Activated CD8-positive, alpha-beta T cell treated with anti-CD3 and anti-CD28 coated beads for 36 hours (primary cell): ENCODE measurements around the gene CPEB4. TPM values are rescaled to one million over a fixed set of nuclear protein-coding genes. Genes with fewer than 3 reads are reported as not detected.

Experiments used
- ATAC-seq: fragments of 200-7000 bp; cut with Tn5 transposase; one replicate; pipeline ENCODE4 v1.10.0; 2021; ENCODE audit warnings: mild to moderate bottlenecking, moderate library complexity
- CTCF ChIA-PET: fragments of 350-600 bp; sonication (Branson Sonifier 250); formaldehyde crosslinking; loops from one replicate; lab custom pipeline; 2021; ENCODE audit warnings: antibody characterized with exemption; lab: Charles Lee
- POLR2A ChIA-PET: fragments of 350-600 bp; sonication (Branson Sonifier 250); formaldehyde crosslinking; loops from one replicate; lab custom pipeline; 2021; ENCODE audit warnings: antibody characterized with exemption; lab: Charles Lee
- DNase-seq: peaks from one replicate; pipeline ENCODE4 v3.0.0-alpha.2; 2020
- H3K27ac Mint-ChIP-seq: one replicate; pipeline ENCODE4 v1.8.0; 2021; ENCODE audit warnings: mild to moderate bottlenecking, mixed read lengths
- H3K27me3 Mint-ChIP-seq: one replicate; pipeline ENCODE4 v1.8.0; 2021; ENCODE audit warnings: mixed read lengths
- H3K36me3 Mint-ChIP-seq: one replicate; pipeline ENCODE4 v1.8.0; 2021; ENCODE audit warnings: low read depth, mixed read lengths
- H3K4me1 Mint-ChIP-seq: one replicate; pipeline ENCODE4 v1.8.0; 2021; ENCODE audit warnings: low read depth, mixed read lengths
- H3K4me3 Mint-ChIP-seq: one replicate; pipeline ENCODE4 v1.8.0; 2021; ENCODE audit warnings: mild to moderate bottlenecking, moderate library complexity, mixed read lengths
- H3K9me3 Mint-ChIP-seq: one replicate; pipeline ENCODE4 v1.8.0; 2021; ENCODE audit warnings: mixed read lengths
- CTCF ChIP-seq: fragments of 200-600 bp; IDR thresholded peaks from one replicate; pipeline ENCODE4 v1.8.0; 2022; ENCODE audit warnings: antibody characterized with exemption, mild to moderate bottlenecking
- intact Hi-C: fragments of 100-400 bp; cut with micrococcal nuclease; formaldehyde crosslinking; loops from one replicate; pipeline ENCODE4 v1.10.0; 2022
- total RNA-seq, 2 experiments: library from RNA; stranded (reverse); gene quantifications; one replicate each; pipeline ENCODE4 v1.2.3, GENCODE V29; 2021

The CPEB4 gene
- total RNA-seq, 2 experiments from 2014 or later, result 8.8 to 9.0 TPM

- ChIA-PET POLR2A (no interaction called here), CTCF (no interaction called here)
- intact Hi-C loops, result no loop called here
- Mint-ChIP-seq H3K9me3 (no peaks in the 10 kb centered on the region), H3K27me3 (peaks cover 14% of the 10 kb centered on the region), H3K36me3 (no peaks in the 10 kb centered on the region), H3K27ac (no peak overlapping the region), H3K4me3 (no peak overlapping the region), H3K4me1 (no peaks in the 10 kb centered on the region)
- DNase-seq, result no peak
- ATAC-seq, result no peak
- TF ChIP-seq CTCF, result no peak
Measured at GRCh38 chr5:174010365-174010764, 122.2 kb downstream of the CPEB4 start.

GRCh38 chr5:174011441-174011840 is 123.3 kb downstream of the CPEB4 start:
- no peak for TF ChIP-seq CTCF
- no peak overlapping the region for H3K4me3 Mint-ChIP-seq
- ATAC-seq, result no peak
- DNase-seq, result no peak
- no peaks in the 10 kb centered on the region for H3K36me3 Mint-ChIP-seq
- no peak overlapping the region for H3K27ac Mint-ChIP-seq
- peaks cover 8% of the 10 kb centered on the region for H3K27me3 Mint-ChIP-seq
- H3K4me1 Mint-ChIP-seq, result no peaks in the 10 kb centered on the region
- ChIA-PET CTCF (no interaction called here), POLR2A (no interaction called here)
- intact Hi-C loops, result no loop called here
- no peaks in the 10 kb centered on the region for H3K9me3 Mint-ChIP-seq

Other genes starting within 250 kb of the CPEB4 start
- not detected for gene C5orf47, start 100.8 kb downstream of the CPEB4 start, total RNA-seq
- not detected for gene NSG2, start 157.4 kb downstream of the CPEB4 start, total RNA-seq